NCI-H2171 treated with DMSO at 0.1 percent for 48 hours (cell line): Measurements from ENCODE around the gene LRMDA.

Experiments used
- DNase-seq: peaks from one replicate; lab custom pipeline; 2025; lab: John Stamatoyannopoulos, UW

LRMDA gene

DNA sequence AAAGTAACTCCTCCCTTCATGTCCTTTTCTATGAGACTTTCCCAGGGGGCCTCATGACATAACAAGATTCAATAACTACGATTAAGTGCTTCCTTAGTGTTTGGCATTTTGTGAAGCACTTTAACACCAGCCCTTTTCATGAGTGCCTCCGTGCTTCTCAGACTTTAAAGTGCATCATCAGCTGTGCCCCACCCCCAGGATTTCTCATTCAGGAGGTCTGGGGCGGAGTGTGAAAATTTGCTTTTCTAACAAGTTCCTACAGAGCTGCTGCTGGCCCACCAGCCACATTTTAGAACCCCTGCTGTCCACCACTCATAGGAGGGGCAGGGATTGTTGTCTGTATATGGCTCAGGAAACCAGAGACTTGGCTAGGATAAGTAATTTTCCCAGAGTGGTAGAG is 445.3 kb downstream of the LRMDA start:
- DNase-seq, result no peak

DNA sequence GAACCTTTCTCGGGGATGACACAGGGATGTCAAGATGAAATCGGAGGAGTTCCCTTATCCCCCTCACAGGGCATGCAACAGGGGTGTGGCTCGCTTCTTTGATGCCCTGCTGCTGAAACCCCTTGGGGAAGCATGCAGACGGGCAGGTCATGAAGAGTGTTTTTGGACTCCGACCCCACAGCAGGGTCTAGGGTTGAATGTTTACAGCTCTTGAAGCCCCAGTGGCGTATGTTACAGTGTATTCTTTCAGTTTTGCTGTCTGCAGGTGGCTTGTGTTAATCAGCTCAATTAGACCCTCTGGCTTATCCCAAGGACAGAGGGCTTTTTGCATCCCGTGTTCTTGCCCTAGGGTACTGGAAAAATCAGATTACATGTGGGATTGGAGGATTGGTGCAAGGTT is 446.5 kb downstream of the LRMDA start:
- no peak for DNase-seq

DNA sequence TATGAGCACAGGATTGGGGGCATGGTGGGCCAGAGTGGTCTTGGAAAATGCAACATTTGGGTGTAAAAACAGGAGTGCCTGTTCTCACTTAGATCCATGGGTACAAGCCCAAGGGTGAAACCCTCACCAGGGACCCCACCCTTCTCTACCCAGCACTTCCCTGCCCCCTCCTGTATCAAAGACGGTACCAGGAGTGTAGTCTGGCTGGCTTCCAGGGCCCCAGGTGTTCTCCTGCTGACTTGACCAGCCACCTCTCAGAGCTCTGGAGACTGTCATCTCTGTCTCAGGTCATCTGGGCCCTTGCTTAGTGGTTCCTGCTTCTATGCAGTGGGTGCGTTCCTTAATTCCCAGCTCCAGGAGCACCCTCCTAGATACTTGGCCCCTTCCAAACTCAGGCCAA is 447.2 kb downstream of the LRMDA start:
- no peak for DNase-seq

DNA sequence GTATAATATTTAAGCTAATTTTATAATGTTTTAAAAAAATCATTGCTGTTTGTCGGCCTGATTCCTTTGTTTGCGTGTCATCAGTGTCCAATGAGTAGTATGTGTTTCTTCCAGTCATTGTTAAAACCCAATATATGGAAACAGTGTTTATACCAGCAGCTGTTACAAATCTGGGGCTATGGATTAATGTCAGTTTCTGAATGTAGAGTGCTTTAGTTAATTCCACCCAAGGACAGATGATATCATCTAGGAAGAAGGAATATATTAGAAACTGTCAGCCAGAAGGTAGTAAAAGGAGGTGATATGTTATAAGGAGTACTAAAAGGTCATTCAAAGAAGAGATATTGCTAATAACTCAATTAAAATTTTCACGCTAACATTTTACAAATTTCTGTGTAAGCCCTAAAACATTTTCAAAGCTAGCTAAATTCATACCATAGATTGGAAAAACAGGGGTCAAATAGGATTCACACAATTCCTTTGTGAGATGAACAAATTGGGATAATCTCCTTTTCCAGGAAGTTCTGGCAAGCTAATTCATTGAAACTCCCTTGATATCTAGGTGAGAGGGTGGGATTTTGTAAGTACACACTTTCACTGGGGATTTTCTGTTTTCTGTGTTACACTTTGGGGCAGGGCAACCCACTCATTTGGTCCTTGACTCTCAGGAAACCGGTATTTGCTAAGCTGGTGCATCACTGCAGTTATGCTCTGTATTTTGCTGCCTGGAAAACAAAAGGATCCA is 448.8 kb downstream of the LRMDA start:
- DNase-seq, result no peak

DNA sequence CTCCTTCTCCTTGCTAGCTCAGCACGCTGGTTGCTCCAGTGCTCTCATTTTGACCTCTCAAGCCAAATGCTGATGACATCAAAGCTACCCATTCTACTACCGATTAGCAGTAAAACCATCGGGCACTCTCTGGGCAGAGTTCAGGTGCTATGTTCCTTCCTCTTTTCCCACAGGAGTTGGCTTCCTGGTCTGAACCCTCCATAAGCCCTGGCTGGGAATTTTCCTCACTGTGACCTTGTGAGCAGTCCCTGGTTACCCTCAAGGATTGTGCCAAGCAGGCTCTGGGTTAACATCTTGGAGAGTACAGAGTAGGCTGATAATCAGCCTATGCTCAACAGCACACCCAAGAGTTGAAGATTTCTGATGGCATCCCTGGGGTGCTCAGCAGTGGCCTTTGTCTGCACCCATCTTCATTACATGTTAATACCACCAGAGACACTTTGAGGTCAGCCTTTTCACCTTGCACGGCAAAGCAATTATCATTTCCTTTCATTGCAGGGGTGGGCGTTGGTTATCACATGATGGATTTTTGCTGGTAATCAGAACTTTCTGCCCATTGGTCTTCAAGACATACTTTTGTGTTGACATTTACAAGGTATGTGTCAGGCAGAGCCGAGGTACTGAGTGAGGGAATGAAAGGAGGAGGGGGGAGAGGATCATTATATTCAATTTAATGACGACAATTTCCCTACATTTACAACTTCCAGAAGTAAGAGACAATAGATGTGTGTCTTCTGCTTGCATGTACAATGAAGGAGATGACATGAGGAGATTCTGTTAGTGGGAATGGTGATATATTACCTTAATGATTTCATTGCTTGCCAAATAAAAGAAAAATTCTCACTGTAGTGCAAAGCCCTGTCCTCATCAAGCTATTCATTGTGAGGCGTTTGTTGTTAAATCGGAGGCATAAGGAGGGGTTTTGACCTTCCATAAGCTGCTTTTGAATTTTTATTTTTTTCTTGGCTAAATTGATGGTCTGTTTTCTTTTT is 452.0 kb downstream of the LRMDA start:
- DNase-seq, result no peak

DNA sequence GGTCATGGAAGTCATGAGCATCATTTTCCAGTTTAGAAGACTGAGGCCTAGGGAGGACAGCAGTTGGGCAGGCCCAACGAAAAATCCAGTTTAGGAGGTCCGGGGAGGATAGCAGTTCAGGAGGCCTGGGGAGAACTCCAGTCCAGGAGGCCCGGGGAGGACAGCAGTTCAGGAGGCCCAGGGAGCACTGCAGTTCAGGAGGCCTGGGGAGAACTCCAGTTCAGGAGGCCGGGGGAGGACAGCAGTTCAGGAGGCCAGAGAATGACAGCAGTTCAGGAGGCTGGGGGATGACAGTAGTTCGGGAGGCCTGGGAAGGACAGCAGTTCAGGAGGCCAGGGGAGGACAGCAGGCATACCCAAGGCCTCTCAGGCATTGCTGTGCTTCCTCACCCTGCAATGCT is 453.4 kb downstream of the LRMDA start:
- DNase-seq, result no peak

DNA sequence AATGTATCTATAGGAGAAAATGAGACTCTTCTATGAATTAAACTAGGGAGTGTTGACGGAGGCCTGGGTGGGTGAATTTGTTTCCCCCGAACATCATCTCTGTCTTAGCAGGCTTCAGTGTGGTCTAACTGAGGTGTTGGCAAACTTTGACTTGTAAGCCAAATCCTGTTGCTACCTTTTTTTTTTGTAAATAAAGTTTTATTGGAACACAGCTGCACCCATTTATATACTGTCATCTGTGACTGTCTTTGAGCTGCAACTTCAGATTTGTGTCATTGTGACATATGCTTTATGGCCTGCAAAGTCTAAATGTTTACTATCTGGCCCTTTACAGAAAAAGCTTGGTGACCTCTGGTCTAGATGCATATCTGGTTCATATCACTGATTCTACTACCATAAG is 455.9 kb downstream of the LRMDA start:
- no peak for DNase-seq

DNA sequence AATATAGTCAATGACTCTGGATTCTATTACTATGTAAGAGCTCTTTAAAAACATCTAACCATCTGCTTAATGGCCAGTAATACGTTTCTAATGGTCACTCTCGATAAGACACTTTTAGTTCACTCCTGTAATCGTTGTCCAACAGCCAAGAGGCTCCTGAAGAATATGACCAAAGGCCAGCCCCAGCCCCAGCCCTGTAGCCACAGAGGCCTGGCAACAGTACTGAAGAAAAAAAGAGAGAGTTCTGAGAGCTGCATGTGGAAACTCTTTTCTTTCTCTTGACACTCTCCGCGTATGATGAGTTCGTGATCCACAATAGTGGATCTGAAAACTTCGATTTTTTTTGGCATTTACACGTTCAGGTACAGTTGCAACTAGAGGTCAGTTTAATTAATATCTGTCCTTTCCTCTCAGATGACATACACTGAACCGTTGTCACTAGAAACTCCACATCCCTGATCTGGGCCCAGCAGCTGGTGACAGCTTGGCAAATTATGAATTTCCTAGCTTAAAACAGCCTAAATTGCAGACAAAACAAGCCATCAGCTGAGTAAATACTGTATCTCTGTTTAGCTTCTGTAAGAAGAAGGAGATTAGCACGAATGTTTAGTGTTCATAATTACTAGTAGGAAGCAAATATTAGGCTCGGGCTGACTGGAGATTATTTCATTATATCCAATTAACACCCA is 456.7 kb downstream of the LRMDA start:
- peak; percentile 32 for DNase-seq

DNA sequence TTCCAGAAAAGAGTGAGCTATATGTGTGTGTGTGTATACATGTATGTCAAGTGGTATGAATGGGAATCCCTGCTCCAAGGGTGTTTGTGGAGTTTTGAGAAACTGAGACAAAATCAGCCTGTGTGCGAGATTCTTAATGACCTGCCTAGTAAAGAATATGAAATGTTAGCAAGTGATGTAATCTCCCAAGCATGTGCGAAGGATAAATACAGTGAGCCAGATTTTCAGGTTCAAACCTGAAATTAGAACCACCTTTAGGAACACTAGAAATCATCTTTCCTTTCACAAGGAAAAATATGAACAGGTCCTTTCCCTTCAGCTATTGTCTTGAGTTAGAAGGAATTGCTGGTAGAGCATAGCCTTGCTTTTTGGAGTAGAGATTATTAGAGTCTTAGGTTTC is 457.6 kb downstream of the LRMDA start:
- DNase-seq, result peak; percentile 2

DNA sequence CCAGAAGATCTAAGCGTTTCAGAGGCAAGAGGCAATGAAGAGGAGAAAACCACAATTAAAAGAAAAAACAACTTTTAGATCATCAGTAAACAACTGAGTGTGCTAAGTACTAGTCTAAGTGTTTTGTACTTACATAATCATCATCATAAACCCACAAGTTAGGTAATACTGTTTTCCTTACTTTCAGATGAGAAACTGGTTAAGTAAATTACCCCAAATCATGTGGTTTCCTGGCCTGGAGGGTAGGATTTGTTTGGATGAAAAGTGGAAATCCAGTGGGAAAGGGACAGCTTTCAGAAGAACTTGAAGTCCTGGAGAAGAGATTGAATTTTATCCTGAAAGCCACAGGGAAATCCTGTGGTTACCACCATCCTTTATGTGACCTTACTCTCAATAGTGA is 463.3 kb downstream of the LRMDA start:
- no peak for DNase-seq

DNA sequence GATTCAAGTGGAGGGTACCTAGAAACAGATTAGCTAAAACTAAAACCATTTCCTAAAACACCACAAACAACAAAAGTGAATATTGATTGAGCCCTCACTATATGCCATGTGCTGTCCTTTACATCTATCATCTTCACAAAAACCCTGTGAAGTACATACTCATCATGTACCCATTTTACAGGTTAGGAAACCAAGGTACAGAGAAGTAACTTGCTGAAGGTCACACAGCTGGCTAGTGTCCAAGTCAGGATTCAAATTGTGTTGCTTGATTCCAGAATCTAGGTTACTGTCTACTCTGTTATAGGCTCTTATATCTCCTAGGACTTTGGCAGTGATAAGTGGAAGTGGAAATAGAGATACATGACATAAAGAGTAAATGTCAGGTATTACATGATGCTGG is 463.8 kb downstream of the LRMDA start:
- no peak for DNase-seq

DNA sequence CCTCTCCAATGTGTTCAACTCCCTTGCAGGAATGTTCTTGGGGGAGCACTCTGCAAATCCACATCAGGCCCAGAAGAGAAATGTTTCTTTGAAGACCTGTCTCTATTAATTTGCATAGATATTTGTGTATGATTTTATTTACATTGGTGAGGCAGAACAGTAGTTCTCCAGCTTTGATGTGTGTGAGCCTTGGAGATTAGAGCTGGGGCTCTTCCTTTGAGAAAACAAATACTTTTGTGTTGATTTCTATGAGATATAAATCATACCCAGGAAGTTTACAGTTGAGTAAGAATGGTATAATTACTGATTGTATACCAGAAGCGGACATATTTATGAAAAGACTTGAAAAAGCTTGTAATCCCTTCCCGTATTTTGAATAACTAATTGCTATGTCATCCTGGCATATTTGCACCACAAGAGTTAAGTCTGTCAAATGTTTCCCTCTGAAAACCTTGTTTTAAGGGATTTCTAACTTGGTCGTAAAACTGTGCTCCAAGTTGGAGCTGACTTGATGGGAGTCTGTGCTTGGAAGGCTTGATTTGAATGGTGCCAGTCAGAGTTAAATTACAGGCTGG is 468.5 kb downstream of the LRMDA start:
- no peak for DNase-seq

DNA sequence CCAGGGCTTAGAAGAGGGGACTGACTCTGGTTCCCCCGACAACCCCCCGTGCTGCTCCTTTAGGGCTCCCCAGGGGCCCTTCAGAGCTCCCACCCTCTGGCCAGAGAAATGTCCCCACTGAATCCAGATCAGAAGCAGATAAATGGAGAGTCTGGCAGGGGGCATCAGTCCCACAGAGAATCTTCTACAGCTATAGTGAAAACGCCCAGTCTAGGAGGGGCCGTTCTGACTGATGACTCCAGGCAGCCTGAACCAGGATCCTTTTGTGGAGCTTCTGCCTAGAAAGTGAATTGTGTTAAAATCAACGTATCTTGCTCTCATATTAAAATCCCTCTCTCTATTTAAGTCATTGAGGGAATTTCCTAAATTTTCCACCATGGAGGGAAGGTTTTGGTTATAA is 471.4 kb downstream of the LRMDA start:
- DNase-seq, result no peak

DNA sequence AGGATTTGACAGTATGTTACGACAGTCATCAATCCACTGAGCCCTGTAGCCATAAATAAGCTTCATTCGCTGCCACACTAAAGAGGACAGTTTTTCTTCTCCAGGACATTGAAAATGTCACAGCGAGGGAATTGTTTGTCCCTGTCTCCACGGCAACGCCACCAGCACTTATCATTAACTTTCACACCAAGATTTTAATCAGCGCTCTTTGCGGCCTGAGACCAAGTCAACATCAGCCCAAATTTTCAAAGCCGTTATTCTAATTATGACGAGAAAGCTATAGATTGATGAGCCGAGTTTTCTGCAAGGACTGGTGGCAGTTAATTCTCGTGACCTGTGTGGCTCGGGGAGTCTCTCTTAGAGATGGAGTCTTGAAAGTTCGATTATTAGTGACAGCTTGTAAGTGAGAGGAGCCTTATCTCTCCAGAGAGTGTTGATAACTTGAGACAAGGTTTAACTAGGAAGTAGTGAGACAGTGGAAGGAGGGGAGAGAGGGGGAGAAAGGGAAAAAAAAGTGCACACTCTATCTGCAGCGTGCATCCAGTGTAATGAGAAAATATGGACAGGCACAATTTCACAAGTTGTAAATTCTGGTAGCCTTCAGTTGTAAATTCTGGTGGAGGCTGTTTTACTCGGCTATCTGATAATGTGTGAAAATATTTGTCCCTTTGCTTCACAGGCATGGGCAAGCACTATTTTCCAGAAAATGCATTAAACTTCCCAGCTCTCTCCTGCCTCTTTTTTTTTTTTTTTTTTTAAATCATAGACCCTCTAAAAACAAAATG is 473.3 kb downstream of the LRMDA start:
- DNase-seq, result peak; percentile 2

DNA sequence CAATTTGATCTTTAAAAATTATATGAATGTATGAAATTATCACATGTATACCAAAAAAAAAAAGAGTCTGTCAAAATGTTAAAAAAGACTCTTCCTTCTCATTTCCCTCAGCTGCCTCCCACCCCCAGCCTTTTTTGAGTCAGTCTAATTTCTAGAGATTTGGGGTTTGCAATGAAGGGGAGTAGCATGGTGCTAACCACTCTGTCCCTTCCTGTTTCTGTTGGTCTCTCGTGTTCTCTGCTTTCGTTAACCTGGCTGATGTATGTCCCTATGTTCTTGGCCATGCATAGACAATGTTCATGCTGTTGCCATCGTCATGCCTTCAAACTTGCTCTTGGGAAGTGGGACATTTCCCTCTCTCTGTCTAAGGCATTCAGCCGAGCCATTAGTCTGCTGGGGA is 474.1 kb downstream of the LRMDA start:
- no peak for DNase-seq

DNA sequence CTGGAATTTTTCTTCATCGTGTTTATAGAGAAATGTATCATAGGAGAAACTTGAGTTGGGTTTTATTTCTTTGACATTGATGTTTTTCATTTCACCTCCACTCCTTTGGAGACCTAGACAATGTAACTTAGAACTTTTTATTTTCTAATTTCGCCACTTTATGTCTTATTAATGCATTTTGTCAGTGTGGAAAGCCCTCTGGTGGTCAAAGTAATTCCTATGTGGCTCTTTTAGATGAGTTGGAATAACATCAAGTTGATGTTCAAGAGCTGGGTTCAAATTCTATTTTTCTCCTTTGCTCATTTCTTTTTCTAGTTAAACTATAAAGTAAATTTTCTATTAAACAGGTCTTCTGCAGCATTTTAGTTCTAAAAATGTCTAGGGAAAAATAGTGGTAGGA is 478.6 kb downstream of the LRMDA start:
- DNase-seq, result no peak

DNA sequence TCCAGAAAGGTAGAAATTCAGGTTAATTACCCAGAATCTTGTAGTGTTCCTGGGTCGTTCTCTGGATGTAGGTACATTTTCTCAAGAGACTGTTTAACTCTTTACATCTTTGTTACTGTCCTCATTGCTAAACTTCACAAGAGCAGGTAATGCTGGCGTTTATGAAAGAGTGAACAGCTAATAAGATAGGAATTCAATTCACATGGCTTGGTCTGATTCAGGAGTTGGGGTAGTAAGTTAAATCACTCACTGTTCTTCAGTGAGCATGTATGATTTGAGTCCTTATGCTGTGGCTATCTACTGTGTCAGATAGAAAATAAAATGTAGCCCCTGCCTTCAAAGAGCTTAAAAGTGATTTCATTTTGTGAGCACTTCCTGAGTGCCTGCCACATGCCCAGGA is 480.0 kb downstream of the LRMDA start:
- DNase-seq, result no peak

DNA sequence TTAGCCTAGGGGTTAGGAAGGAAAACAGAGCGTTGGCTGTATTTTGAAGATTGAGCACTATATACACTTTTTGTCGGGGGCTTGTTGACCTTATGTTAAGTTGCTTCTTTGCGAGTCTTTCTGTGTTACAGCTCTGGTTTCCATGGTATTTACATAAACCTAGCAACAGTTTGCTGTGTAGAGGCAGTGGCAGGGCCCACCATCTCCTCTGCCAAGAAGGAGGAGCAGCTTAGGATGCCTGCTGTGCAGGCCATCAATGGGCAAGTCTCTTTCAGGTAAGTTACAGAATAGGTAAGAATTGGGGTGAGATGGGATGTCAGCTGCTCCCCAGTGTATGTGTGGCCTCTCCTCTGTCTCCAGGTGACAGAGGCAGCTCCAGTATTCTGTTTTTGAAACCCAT is 485.5 kb downstream of the LRMDA start:
- no peak for DNase-seq

DNA sequence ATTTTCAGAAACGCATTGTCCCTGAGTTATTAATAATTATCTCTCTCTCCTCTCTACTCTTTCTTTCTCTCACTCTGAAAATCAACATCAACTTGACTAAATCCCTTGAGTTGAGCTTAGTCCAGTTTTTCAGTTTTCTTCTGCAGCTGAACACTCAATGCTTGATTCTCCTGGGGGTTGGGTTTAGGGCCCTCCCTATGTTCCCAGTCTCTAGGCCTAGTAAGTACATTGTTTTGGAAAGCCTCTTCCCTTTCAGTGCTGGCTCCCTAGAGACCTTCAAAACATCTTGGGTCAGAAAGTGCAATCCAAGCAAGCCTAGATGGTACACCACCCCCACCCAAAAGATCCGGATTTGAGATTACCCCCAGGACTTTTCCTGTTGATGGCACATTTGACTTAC is 488.5 kb downstream of the LRMDA start:
- no peak for DNase-seq

DNA sequence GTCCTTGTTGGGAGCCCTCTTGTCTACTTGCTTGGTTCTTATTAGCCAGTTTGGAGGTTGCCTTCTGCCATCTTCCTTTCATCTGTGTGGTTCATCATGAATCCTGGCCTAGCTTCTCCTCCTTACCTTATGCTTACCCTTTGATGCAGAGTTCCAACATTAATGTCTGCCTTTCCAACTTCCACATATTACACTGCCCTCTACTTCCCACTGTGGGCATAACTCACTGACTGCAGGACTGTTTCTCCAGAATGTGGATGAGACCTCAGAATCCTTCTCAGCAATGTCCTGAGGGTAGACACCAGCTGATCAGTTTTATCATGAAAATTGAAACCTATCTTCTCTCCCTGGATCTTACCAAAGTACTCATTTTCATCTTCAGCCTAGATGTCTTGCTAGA is 491.0 kb downstream of the LRMDA start:
- no peak for DNase-seq

DNA sequence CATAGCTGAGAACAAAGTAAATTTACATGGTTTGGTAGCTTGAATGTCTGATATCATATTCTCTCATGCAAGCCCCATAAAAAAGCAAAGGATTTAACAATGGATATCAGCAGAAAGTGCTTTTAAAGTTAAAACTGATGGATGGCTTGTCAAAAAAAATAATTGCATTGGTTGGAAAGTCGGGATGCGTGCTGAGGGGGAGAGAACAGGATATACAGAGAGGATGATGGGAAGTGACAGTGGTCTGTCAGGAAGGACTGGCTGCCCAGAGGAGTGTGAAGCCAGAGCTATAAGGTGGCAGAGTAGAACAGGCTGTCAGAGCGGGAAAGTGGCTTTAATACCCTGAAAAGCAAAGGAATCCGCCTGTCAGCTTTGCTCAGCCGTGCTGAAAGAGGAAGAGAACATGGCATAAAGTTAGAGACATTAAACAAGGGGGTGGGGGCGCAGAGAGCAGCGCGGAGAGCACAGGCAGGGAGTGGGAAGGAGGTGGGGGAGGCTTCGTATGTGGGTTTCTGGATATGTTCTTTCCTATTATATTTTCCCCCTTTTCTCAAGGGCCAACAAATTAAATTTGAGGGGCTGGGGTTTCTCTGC is 493.0 kb downstream of the LRMDA start:
- DNase-seq, result no peak
